Measurements from ENCODE around the gene SMAGP.

GRCh38 chr12:51202718-51203117 is 67.5 kb downstream of the SMAGP start:
- TF ChIP-seq EZH2 (IDR thresholded peaks at IDR 0.05) (no peak), POLR2AphosphoS5 (IDR thresholded peaks at IDR 0.05; ENCODE audit: borderline replicate concordance, low read depth, low read length) (no peak)
